SHP77 treated with DMSO at 0.1 percent for 48 hours (cell line): Measurements from ENCODE around the gene SLC25A34.
"Not testable (repeated sequence)": the region's sequence is repeated elsewhere in the genome, so short reads cannot be mapped to it uniquely, and the experiment has no call there.

Source experiments
- DNase-seq: peaks from one replicate; lab custom pipeline; 2025; lab: John Stamatoyannopoulos, UW

SLC25A34 gene

GRCh38 chr1:15736038-15736891 lies at the start of gene SLC25A34:
Gene SLC25A34 (plus strand): TSS chr1:15736258. CDS start chr1:15736486, 228 bp downstream.
- DNase-seq, result peak; percentile 37

- no peak for DNase-seq
Observed at GRCh38 chr1:15687446-15687845, 48.6 kb upstream of the SLC25A34 start.

- no peak for DNase-seq
Observed at GRCh38 chr1:15690317-15690716, 45.7 kb upstream of the SLC25A34 start.

- DNase-seq, result no peak
Observed at GRCh38 chr1:15691434-15692032, 44.5 kb upstream of the SLC25A34 start.

GRCh38 chr1:15692121-15692682 lies 43.9 kb upstream of the SLC25A34 start:
- DNase-seq, result no peak

GRCh38 chr1:15693371-15693770 lies 42.7 kb upstream of the SLC25A34 start:
- DNase-seq, result no peak

GRCh38 chr1:15696956-15697521 lies 39.0 kb upstream of the SLC25A34 start:
- no peak for DNase-seq

GRCh38 chr1:15698201-15698600 lies 37.9 kb upstream of the SLC25A34 start:
- DNase-seq, result no peak

- DNase-seq, result not testable (repeated sequence)
Observed at GRCh38 chr1:15699321-15699720, 36.7 kb upstream of the SLC25A34 start.

GRCh38 chr1:15700508-15700907 lies 35.5 kb upstream of the SLC25A34 start:
- DNase-seq, result no peak

- DNase-seq, result no peak
Observed at GRCh38 chr1:15701784-15702183, 34.3 kb upstream of the SLC25A34 start.

- DNase-seq, result no peak
Observed at GRCh38 chr1:15702722-15703550, 33.1 kb upstream of the SLC25A34 start.

GRCh38 chr1:15703562-15703961 lies 32.5 kb upstream of the SLC25A34 start:
- DNase-seq, result no peak

- no peak for DNase-seq
Observed at GRCh38 chr1:15704526-15705183, 31.4 kb upstream of the SLC25A34 start.

- DNase-seq, result no peak
Observed at GRCh38 chr1:15705184-15705566, 30.9 kb upstream of the SLC25A34 start.

- no peak for DNase-seq
Observed at GRCh38 chr1:15706751-15707150, 29.3 kb upstream of the SLC25A34 start.

GRCh38 chr1:15707239-15707925 lies 28.7 kb upstream of the SLC25A34 start:
- DNase-seq, result no peak

- DNase-seq, result no peak
Observed at GRCh38 chr1:15708486-15709137, 27.4 kb upstream of the SLC25A34 start.

GRCh38 chr1:15709226-15709625 lies 26.8 kb upstream of the SLC25A34 start:
- DNase-seq, result no peak

GRCh38 chr1:15712168-15712567 lies 23.9 kb upstream of the SLC25A34 start:
- DNase-seq, result no peak
